OCI-LY3 (cell line): ENCODE measurements around the gene TP53I11.

Experiments used
- H2AFZ ChIP-seq: fragments of 200-600, 300-600 bp; shearing (Covaris generic); 2 replicates; pipeline ENCODE4 v1.6.0; 2014; ENCODE audit warnings: antibody characterized with exemption, low read depth, low read length
- H3K27ac ChIP-seq: fragments of 200-600, 300-600 bp; sonication (generic); 2 replicates; pipeline ENCODE4 v1.5.1; 2014; ENCODE audit warnings: mild to moderate bottlenecking, low read length, moderate library complexity, mixed read lengths
- H3K27me3 ChIP-seq: fragments of 200-600, 300-600 bp; sonication (generic); 2 replicates; pipeline ENCODE4 v1.6.1; 2014; ENCODE audit warnings: low read depth, low read length, mixed read lengths
- H3K36me3 ChIP-seq: fragments of 200-600, 300-600 bp; sonication (generic); replicated peaks from 2 replicates; pipeline ENCODE3; 2014; ENCODE audit warnings: low read depth, low read length, mixed read lengths
- H3K4me1 ChIP-seq: fragments of 300-600, 200-600 bp; sonication (generic); 2 replicates; pipeline ENCODE4 v1.6.1; 2014; ENCODE audit warnings: low read length, mixed read lengths
- H3K4me2 ChIP-seq: fragments of 200-600, 300-600 bp; sonication (generic); 2 replicates; pipeline ENCODE4 v1.6.1; 2014; ENCODE audit warnings: low read length, mixed read lengths
- H3K4me3 ChIP-seq: fragments of 300-600, 200-600 bp; sonication (generic); 2 replicates; pipeline ENCODE4 v1.5.1; 2014; ENCODE audit warnings: antibody characterized with exemption, mild to moderate bottlenecking, low read length, moderate library complexity
- H3K79me2 ChIP-seq: fragments of 300-600, 200-600 bp; shearing (Covaris generic); 2 replicates; pipeline ENCODE4 v1.6.1; 2014; ENCODE audit warnings: mild to moderate bottlenecking, low read length, mixed read lengths
- H3K9ac ChIP-seq: fragments of 300-600, 200-600 bp; shearing (Covaris generic); 2 replicates; pipeline ENCODE4 v1.6.0; 2014; ENCODE audit warnings: mild to moderate bottlenecking, low read length, moderate library complexity
- H3K9me3 ChIP-seq: fragments of 200-600, 300-600 bp; shearing (Covaris generic); 2 replicates; pipeline ENCODE4 v1.6.1; 2014; ENCODE audit warnings: low read length, mixed read lengths; ENCODE audit not compliant: insufficient read depth
- H4K20me1 ChIP-seq: fragments of 200-600, 300-600 bp; sonication (generic); 2 replicates; pipeline ENCODE4 v1.6.1; 2016; ENCODE audit warnings: low read length, mixed read lengths; ENCODE audit not compliant: insufficient read depth
- EZH2phosphoT487 ChIP-seq: fragments of 200-600 bp; shearing (Covaris generic); IDR thresholded peaks from 2 replicates; pipeline ENCODE4 v1.6.1; 2018; ENCODE audit warnings: antibody characterized with exemption, mixed run types, low read depth
- TF ChIP-seq, protein P1 (sequence below): fragments of 200-600, 300-600 bp; sonication (generic); IDR thresholded peaks from 2 replicates; pipeline ENCODE4 v1.5.1; 2014; ENCODE audit warnings: antibody characterized with exemption, low read length, low read depth

TP53I11 gene

GRCh38 chr11:44944181-44944852 is 6.4 kb downstream of the TP53I11 start:
- peak overlapping the region; percentile 83 for H3K4me2 ChIP-seq
- peak overlapping the region; percentile 51; the same call in 1 of the 2 replicates for H3K9ac ChIP-seq
- TF ChIP-seq EZH2phosphoT487, result no peak

GRCh38 chr11:44943696-44944095 is 7.0 kb downstream of the TP53I11 start:
- H3K4me2 ChIP-seq, result peak overlapping the region; percentile 83
- H3K4me3 ChIP-seq, result peak overlapping the region; percentile 51
- H3K27ac ChIP-seq, result peak overlapping the region; percentile 68
- H3K27me3 ChIP-seq, result no peaks in the 10 kb centered on the region
- peaks cover 38% of the 10 kb centered on the region for H4K20me1 ChIP-seq
- no peak overlapping the region for H2AFZ ChIP-seq
- peaks cover 73% of the 10 kb centered on the region for H3K4me1 ChIP-seq
- H3K79me2 ChIP-seq, result peaks cover 88% of the 10 kb centered on the region
- TF ChIP-seq, protein P1, sequence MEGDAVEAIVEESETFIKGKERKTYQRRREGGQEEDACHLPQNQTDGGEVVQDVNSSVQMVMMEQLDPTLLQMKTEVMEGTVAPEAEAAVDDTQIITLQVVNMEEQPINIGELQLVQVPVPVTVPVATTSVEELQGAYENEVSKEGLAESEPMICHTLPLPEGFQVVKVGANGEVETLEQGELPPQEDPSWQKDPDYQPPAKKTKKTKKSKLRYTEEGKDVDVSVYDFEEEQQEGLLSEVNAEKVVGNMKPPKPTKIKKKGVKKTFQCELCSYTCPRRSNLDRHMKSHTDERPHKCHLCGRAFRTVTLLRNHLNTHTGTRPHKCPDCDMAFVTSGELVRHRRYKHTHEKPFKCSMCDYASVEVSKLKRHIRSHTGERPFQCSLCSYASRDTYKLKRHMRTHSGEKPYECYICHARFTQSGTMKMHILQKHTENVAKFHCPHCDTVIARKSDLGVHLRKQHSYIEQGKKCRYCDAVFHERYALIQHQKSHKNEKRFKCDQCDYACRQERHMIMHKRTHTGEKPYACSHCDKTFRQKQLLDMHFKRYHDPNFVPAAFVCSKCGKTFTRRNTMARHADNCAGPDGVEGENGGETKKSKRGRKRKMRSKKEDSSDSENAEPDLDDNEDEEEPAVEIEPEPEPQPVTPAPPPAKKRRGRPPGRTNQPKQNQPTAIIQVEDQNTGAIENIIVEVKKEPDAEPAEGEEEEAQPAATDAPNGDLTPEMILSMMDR, result no peak
- no peak for TF ChIP-seq EZH2phosphoT487
- peaks cover 39% of the 10 kb centered on the region for H3K36me3 ChIP-seq
- peak overlapping the region; percentile 51; the same call in 1 of the 2 replicates for H3K9ac ChIP-seq
- H3K9me3 ChIP-seq, result no peaks in the 10 kb centered on the region

More at GRCh38 chr11:44944181-44944852, 6.4 kb downstream of the TP53I11 start:
- H3K36me3 ChIP-seq, result peaks cover 41% of the 10 kb centered on the region
- H4K20me1 ChIP-seq, result peaks cover 45% of the 10 kb centered on the region
- no peaks in the 10 kb centered on the region for H3K27me3 ChIP-seq
- H3K4me3 ChIP-seq, result no peak overlapping the region
- no peaks in the 10 kb centered on the region for H3K9me3 ChIP-seq
- H3K27ac ChIP-seq, result peak overlapping the region; percentile 68; the same call in 1 of the 2 replicates
- H2AFZ ChIP-seq, result no peak overlapping the region
- peaks cover 93% of the 10 kb centered on the region for H3K79me2 ChIP-seq
- H3K4me1 ChIP-seq, result peaks cover 72% of the 10 kb centered on the region

GRCh38 chr11:44943118-44943517 is 7.6 kb downstream of the TP53I11 start:
- peak overlapping the region; percentile 83 for H3K4me2 ChIP-seq
- H3K36me3 ChIP-seq, result peaks cover 37% of the 10 kb centered on the region
- H4K20me1 ChIP-seq, result peaks cover 33% of the 10 kb centered on the region
- H3K79me2 ChIP-seq, result peaks cover 82% of the 10 kb centered on the region
- peak overlapping the region; percentile 68 for H3K9ac ChIP-seq
- H3K27me3 ChIP-seq, result no peaks in the 10 kb centered on the region
- H3K9me3 ChIP-seq, result no peaks in the 10 kb centered on the region
- H2AFZ ChIP-seq, result no peak overlapping the region
- H3K4me1 ChIP-seq, result peaks cover 72% of the 10 kb centered on the region
- H3K27ac ChIP-seq, result peak overlapping the region; percentile 74
- no peak for TF ChIP-seq EZH2phosphoT487
- TF ChIP-seq, protein P1, result no peak
- H3K4me3 ChIP-seq, result peak overlapping the region; percentile 75

- no peaks in the 10 kb centered on the region for H3K9me3 ChIP-seq
- peaks cover 77% of the 10 kb centered on the region for H3K4me1 ChIP-seq
- peaks cover 74% of the 10 kb centered on the region for H3K79me2 ChIP-seq
- peaks cover 43% of the 10 kb centered on the region for H3K36me3 ChIP-seq
- H2AFZ ChIP-seq, result no peak overlapping the region
- peak overlapping the region; percentile 68 for H3K9ac ChIP-seq
- H3K4me3 ChIP-seq, result peak overlapping the region; percentile 75
- peaks cover 26% of the 10 kb centered on the region for H4K20me1 ChIP-seq
- peak overlapping the region; percentile 74 for H3K27ac ChIP-seq
- H3K4me2 ChIP-seq, result peak overlapping the region; percentile 83
- TF ChIP-seq, protein P1, result no peak
- no peak for TF ChIP-seq EZH2phosphoT487
- no peaks in the 10 kb centered on the region for H3K27me3 ChIP-seq
Measured at GRCh38 chr11:44942029-44942955, 8.4 kb downstream of the TP53I11 start.
